Measurements from ENCODE around the gene SFN. TPM values are rescaled to one million over a fixed set of nuclear protein-coding genes. Genes with fewer than 3 reads are reported as not detected.

Gene SFN
- total and polyA plus RNA-seq, 2 donors (not counting 1 experiment from before 2014, with no cell fraction given) = 0.09 to 0.34 TPM

- Histone ChIP-seq H3K9me3 (ENCODE audit: control extremely low read depth in 1 of 3, control insufficient read depth in 2 of 3, insufficient read depth in 1 of 3, low read length in 2 of 3) (no peaks in the 10 kb centered on the region), H3K4me1 (ENCODE audit: control insufficient read depth in 2 of 2, insufficient read depth in 2 of 2, low read length in 2 of 2) (peaks cover 45 to 62% of the 10 kb centered on the region in 2 donors), H2AFZ (ENCODE audit: insufficient read depth, low read depth, low read length, poor library complexity, severe bottlenecking) (no peak overlapping the region), H3K79me2 (ENCODE audit: control insufficient read depth, insufficient read depth, low read length) (peaks cover 22% of the 10 kb centered on the region), H3K27me3 (replicated peaks in 1 of 4; ENCODE audit: control extremely low read depth in 1 of 4, control insufficient read depth in 3 of 4, insufficient read depth in 4 of 4, low read length in 3 of 4) (peaks cover 0 to 18% (median 4%) of the 10 kb centered on the region in 4 experiments), H3K27ac (ENCODE audit: low read length in 2 of 2) (no peak overlapping the region), H3K4me3 (ENCODE audit: control extremely low read depth in 1 of 5, extremely low read depth in 1 of 5, insufficient read depth in 1 of 5, low read depth in 2 of 5, low read length in 4 of 5) (no peak overlapping the region), H3K9ac (ENCODE audit: low read length) (no peak overlapping the region), H3K36me3 (replicated peaks in 1 of 2; ENCODE audit: control extremely low read depth in 1 of 2, control insufficient read depth in 1 of 2, extremely low read depth in 1 of 2, insufficient read depth in 2 of 2, low read length in 1 of 2) (peaks cover 0 to under 1% of the 10 kb centered on the region in 2 experiments), H3K4me2 (replicated peaks; ENCODE audit: low read depth, low read length, poor library complexity, severe bottlenecking) (no peak overlapping the region), H4K20me1 (ENCODE audit: control insufficient read depth, insufficient read depth, low read length, poor library complexity, severe bottlenecking) (peaks cover 20% of the 10 kb centered on the region)
- DNase-seq = no peak
- H3K27me3 Mint-ChIP-seq = peaks cover 7% of the 10 kb centered on the region
- intact Hi-C loops (cut with micrococcal nuclease) = no loop called here
- no peak overlapping the region for H3K4me3 Mint-ChIP-seq
- peaks cover 53% of the 10 kb centered on the region for H3K4me1 Mint-ChIP-seq
- ChIA-PET CTCF (interaction anchor here (8.0 to 8.2 kb wide), 2 partner anchors 11 to 14 kb away, joined by 84 to 153 read pairs; no protein-coding TSS in a partner anchor), POLR2A (interaction anchor here (0.5 kb wide), 1 partner anchor 9 kb away, joined by 8 read pairs; no protein-coding TSS in a partner anchor)
- H3K9me3 Mint-ChIP-seq (ENCODE audit: insufficient read depth) = no peaks in the 10 kb centered on the region
- no peak for TF ChIP-seq CTCF (IDR thresholded peaks at IDR 0.05)
- no peak for TF ChIP-seq EZH2 (IDR thresholded peaks at IDR 0.05; ENCODE audit: borderline replicate concordance, insufficient read depth, low read depth, low read length, poor library complexity, severe bottlenecking)
- no peak overlapping the region for H3K27ac Mint-ChIP-seq
- ATAC-seq (ENCODE audit: low read depth) = no peak
- WGBS (ENCODE audit: insufficient coverage) = 100% methylated on average over 2 of the region's 3 CpGs
These were observed 38.2 kb upstream of the SFN start for GRCh38 chr1:26824731-26825130.
